Bronchial epithelial cell (primary cell): ENCODE data around the gene LYG1. TPM values are rescaled to one million over a fixed set of nuclear protein-coding genes. Genes with fewer than 3 reads are reported as not detected.

Experiments used
- DNase-seq: peaks from one replicate; pipeline ENCODE4 v3.0.0-alpha.2; 2010; ENCODE audit warnings: low read depth
- FAIRE-seq: peaks from 2 replicates; lab custom pipeline; 2011; peaks lifted over from hg19 to GRCh38; lab: Jason Lieb, UNC
- H3K27me3 ChIP-seq: 2 replicates; pipeline ENCODE4 v1.5.1; 2011; ENCODE audit warnings: low read length; ENCODE audit not compliant: control insufficient read depth, insufficient read depth
- H3K36me3 ChIP-seq: 2 replicates; pipeline ENCODE4 v1.5.1; 2011; ENCODE audit warnings: low read length; ENCODE audit not compliant: control insufficient read depth, insufficient read depth
- H3K4me3 ChIP-seq: 2 replicates; pipeline ENCODE4 v1.5.1; 2011; ENCODE audit warnings: mild to moderate bottlenecking, low read depth, low read length, control low read depth
- total RNA-seq: library from RNA; depleted of rRNA; stranded (reverse); fragments of >200 nt; gene quantifications from 2 replicates; pipeline ENCODE4 v1.2.1, GENCODE V29; 2014
- TF ChIP-seq, protein P1 (sequence below): IDR thresholded peaks from 2 replicates; pipeline ENCODE4 v1.5.1; 2011; ENCODE audit warnings: mild to moderate bottlenecking, moderate library complexity, low read length, control low read depth, inconsistent platforms; ENCODE audit not compliant: insufficient read depth, severe bottlenecking

LYG1 gene
- total RNA-seq, 1 donor from 2014 or later = 0.26 TPM

DNA sequence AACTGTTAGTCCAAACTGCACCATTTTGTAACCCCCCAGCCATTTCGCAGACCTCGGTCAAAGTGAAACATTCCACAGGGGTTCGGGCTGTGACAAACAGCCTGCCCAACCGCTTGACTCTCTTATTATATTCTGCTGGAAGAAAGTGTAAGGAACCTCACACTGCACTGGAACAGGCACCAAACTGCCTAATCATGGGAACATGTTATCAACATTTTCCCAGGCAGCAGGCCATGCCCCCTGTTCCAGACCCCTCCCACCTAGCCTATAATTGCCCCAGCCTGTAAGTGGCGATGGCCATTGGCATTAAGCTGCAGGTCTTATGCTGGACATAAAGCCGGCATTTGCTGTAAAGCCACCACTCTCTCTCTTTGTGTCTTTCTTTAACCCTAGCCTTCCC lies 62.4 kb downstream of the LYG1 start:
- H3K27me3 ChIP-seq = no peaks in the 10 kb centered on the region
- no peaks in the 10 kb centered on the region for H3K36me3 ChIP-seq
- DNase-seq (no peak), FAIRE-seq (no peak)
- H3K4me3 ChIP-seq = no peak overlapping the region
- TF ChIP-seq, protein P1, sequence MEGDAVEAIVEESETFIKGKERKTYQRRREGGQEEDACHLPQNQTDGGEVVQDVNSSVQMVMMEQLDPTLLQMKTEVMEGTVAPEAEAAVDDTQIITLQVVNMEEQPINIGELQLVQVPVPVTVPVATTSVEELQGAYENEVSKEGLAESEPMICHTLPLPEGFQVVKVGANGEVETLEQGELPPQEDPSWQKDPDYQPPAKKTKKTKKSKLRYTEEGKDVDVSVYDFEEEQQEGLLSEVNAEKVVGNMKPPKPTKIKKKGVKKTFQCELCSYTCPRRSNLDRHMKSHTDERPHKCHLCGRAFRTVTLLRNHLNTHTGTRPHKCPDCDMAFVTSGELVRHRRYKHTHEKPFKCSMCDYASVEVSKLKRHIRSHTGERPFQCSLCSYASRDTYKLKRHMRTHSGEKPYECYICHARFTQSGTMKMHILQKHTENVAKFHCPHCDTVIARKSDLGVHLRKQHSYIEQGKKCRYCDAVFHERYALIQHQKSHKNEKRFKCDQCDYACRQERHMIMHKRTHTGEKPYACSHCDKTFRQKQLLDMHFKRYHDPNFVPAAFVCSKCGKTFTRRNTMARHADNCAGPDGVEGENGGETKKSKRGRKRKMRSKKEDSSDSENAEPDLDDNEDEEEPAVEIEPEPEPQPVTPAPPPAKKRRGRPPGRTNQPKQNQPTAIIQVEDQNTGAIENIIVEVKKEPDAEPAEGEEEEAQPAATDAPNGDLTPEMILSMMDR = no peak

Other genes with a start within 250 kb of the LYG1 start
- 0.90 and 1.1 TPM in 2 replicates for gene C2orf15, start 159.5 kb downstream of the LYG1 start, total RNA-seq
- 3.4 and 8.4 TPM in 2 replicates for gene TSGA10, start 146.3 kb downstream of the LYG1 start, total RNA-seq
- gene LIPT1, start 146.2 kb downstream of the LYG1 start, total RNA-seq = 4.2 and 4.5 TPM in 2 replicates
- gene MITD1, start 120.1 kb downstream of the LYG1 start, total RNA-seq = 17.9 and 32.0 TPM in 2 replicates
- gene MRPL30, start 120.0 kb downstream of the LYG1 start, total RNA-seq = 21.5 and 22.6 TPM in 2 replicates
- gene LYG2, start 45.5 kb downstream of the LYG1 start, total RNA-seq = not detected in 2 replicates
- gene TXNDC9, start 35.1 kb upstream of the LYG1 start, total RNA-seq = 53.6 and 58.2 TPM in 2 replicates
- gene EIF5B, start 36.2 kb upstream of the LYG1 start, total RNA-seq = 21.3 and 23.9 TPM in 2 replicates
- gene REV1, start 188.8 kb upstream of the LYG1 start, total RNA-seq = 38.2 and 44.8 TPM in 2 replicates